ENCODE data around the gene MORN1.

DNA sequence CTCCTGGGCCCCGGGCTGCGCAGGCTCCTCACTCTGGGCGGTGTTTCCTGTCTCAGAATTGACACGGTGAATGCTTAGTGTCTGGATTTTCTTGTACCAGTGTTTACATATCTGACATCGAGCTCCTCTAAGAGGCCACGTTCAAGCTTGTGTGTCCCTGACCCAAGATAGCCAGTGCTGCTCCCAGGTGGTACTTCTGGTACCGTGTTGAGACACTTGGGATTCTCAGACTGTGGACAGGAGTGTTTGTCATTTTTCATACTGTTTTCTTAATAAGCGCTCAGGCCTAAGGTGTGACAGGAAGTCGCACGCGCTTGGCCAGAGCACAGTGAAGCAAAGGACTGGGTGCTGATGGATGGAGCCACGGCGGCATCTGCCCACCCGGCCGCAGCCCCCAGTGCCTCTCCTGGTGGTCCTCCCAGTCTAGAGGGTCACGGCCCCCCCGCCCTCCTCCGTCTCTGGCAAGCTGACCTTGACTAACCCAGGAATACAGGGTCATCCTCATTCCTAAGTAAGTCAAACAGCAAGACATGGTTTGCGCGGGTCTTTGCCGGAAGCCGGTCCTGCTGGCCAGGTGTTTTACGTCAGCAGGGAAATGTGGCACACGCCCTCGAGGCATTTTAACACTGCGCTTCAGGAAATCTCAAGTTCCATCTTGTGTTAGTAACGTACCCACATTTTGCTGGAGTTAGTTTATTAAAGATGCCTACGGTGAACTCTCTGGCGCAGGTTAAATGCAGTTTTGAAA is 13.0 kb upstream of the MORN1 start:
- TF ChIP-seq POLR2A (IDR thresholded peaks at IDR 0.05; ENCODE audit: low read depth, low read length) (no peak), POLR2AphosphoS5 (IDR thresholded peaks at IDR 0.05; ENCODE audit: low read depth, low read length) (peak; percentile 23; the same call in 1 of the 2 replicates), TAF1 (IDR thresholded peaks at IDR 0.05; ENCODE audit: borderline replicate concordance, low read depth, low read length) (no peak)

All from GM12892 (cell line).